Testis (tissue), 3 donors: ENCODE data around the gene MCM3AP. TPM values are rescaled to one million over a fixed set of nuclear protein-coding genes. Genes with fewer than 3 reads are reported as not detected.
A peak's percentile ranks its signal among the peaks of the same experiment; 100 is the strongest.

ENCODE experiments used
- DNase-seq: peaks from one replicate; pipeline ENCODE4 v3.0.0-alpha.2; 2019
- H3K27ac ChIP-seq, 2 donors: fragments of 200-600 bp; sonication (generic); one replicate each; pipeline ENCODE4 v1.5.1; 2019
- H3K27me3 ChIP-seq: fragments of 200-600 bp; sonication (generic); one replicate; pipeline ENCODE4 v1.5.1; 2019
- H3K36me3 ChIP-seq: fragments of 200-600 bp; sonication (generic); one replicate; pipeline ENCODE4 v1.5.1; 2017; ENCODE audit warnings: low read depth; ENCODE audit errors: missing control alignments
- H3K4me1 ChIP-seq: fragments of 200-600 bp; sonication (generic); one replicate; pipeline ENCODE4 v1.5.1; 2019
- H3K4me3 ChIP-seq, 2 donors: fragments of 200-600 bp; sonication (generic); one replicate each; pipeline ENCODE4 v1.5.1; 2017 to 2019
- H3K9me3 ChIP-seq: fragments of 200-600 bp; sonication (generic); one replicate; pipeline ENCODE4 v1.5.1; 2017
- CTCF ChIP-seq, 3 experiments: fragments of 450-650 bp in 2 of 3; fragments of 200-600 bp in 1 of 3; sonication (generic) in 1 of 3; IDR thresholded peaks; one replicate each; pipeline ENCODE4 v1.5.1; 2016 to 2019; ENCODE audit warnings: antibody characterized with exemption in 3 of 3, mild to moderate bottlenecking in 2 of 3, moderate library complexity in 1 of 3
- POLR2A ChIP-seq: fragments of 450-650 bp; IDR thresholded peaks from one replicate; pipeline ENCODE4 v1.6.1; 2017; ENCODE audit warnings: antibody characterized with exemption, mild to moderate bottlenecking, moderate library complexity
- WGBS, 2 donors: methylation state at CpG; one replicate each; pipeline ENCODE4 v1.1.5; 2018; 5-methylcytosine and 5-hydroxymethylcytosine counted together
- intact Hi-C: fragments of 100-400 bp; cut with DNase I; formaldehyde crosslinking; loops from one replicate; pipeline ENCODE4 v1.15.1; 2023; ENCODE audit warnings: low total_unique reads
- polyA plus RNA-seq: library from polyadenylated mRNA; stranded (reverse); fragments of 350-450 nt; fragmentation: Illumina TruSeq; extraction: RNeasy Lipid Tissue Mini Kit (QIAGEN cat#74804); gene quantifications from one replicate; pipeline ENCODE4 v1.2.3, GENCODE V29; 2014; ENCODE audit warnings: low read depth, low replicate concordance; ENCODE audit not compliant: insufficient read depth
- total RNA-seq, 2 donors: library from RNA; depleted of rRNA; stranded (reverse); fragments of >200 nt; gene quantifications; one replicate each; pipeline ENCODE4 v1.2.3, GENCODE V29; 2016

Gene MCM3AP
- total and polyA plus RNA-seq, 3 donors from 2014 or later = 68.3 to 136 (median 107) TPM

- TF ChIP-seq POLR2A (no peak), CTCF (IDR thresholded peaks at IDR 0.05) (peak in 2 of 3 experiments; percentile 28 to 56)
- H3K9me3 ChIP-seq = no peaks in the 10 kb centered on the region
- H3K27ac ChIP-seq = peak overlapping the region; percentile 76 to 88
- no peaks in the 10 kb centered on the region for H3K36me3 ChIP-seq
- no peak for DNase-seq
- intact Hi-C loops = no loop called here
- 6 to 17% methylated on average over 12 to 61 of the region's 72 CpGs for WGBS, 2 donors
- H3K4me1 ChIP-seq = peaks cover 19% of the 10 kb centered on the region
- H3K4me3 ChIP-seq = peak overlapping the region; percentile 81 to 94
- no peaks in the 10 kb centered on the region for H3K27me3 ChIP-seq
Measured at GRCh38 chr21:46229133-46229922, 56.1 kb downstream of the MCM3AP start.

- peak; percentile 97 for DNase-seq
- Histone ChIP-seq H3K36me3 (no peaks in the 10 kb centered on the region), H3K9me3 (no peaks in the 10 kb centered on the region), H3K4me3 (peak within 1 kb of the TSS; percentile 81 to 94), H3K27me3 (no peaks in the 10 kb centered on the region), H3K4me1 (peaks cover 19% of the 10 kb centered on the region), H3K27ac (peak within 1 kb of the TSS; percentile 88 to 89)
- TF ChIP-seq CTCF (IDR thresholded peaks at IDR 0.05) (no peak), POLR2A (no peak)
- WGBS, 2 donors = 0% methylated on average over 2 to 54 of the region's 77 CpGs
- intact Hi-C loops = no loop called here
Measured at GRCh38 chr21:46228345-46229051, 56.9 kb downstream of the MCM3AP start, which contains the start of gene LSS. TSS of gene LSS (minus strand) at chr21:46228774. CDS start at chr21:46228745, 29 bp downstream.

- 0 to 2% methylated on average over 14 to 20 of the region's 20 CpGs for WGBS, 2 donors
- intact Hi-C loops = no loop called here
Measured at GRCh38 chr21:46227811-46228344, 57.5 kb downstream of the MCM3AP start.

More at GRCh38 chr21:46227811-46228344, 57.5 kb downstream of the MCM3AP start:
- Histone ChIP-seq H3K4me1 (peaks cover 19% of the 10 kb centered on the region), H3K9me3 (no peaks in the 10 kb centered on the region), H3K36me3 (no peaks in the 10 kb centered on the region), H3K27me3 (no peaks in the 10 kb centered on the region), H3K27ac (peak overlapping the region; percentile 88 to 89), H3K4me3 (peak overlapping the region; percentile 81 to 94)
- TF ChIP-seq CTCF (IDR thresholded peaks at IDR 0.05) (no peak), POLR2A (no peak)
- no peak for DNase-seq
